ENCODE measurements around the gene CACNA1S.
A peak's percentile ranks its signal among the peaks of the same experiment; 100 is the strongest.

CACNA1S gene

GRCh38 chr1:201092738-201093137 lies 19.5 kb downstream of the CACNA1S start:
- no peak for DNase-seq

GRCh38 chr1:201091256-201091655 lies 21.0 kb downstream of the CACNA1S start:
- no peak for DNase-seq

GRCh38 chr1:201090541-201090940 lies 21.7 kb downstream of the CACNA1S start:
- no peak for DNase-seq

GRCh38 chr1:201089596-201089995 lies 22.6 kb downstream of the CACNA1S start:
- DNase-seq = no peak

GRCh38 chr1:201088901-201089525 lies 23.2 kb downstream of the CACNA1S start:
- DNase-seq = no peak

GRCh38 chr1:201088395-201088794 lies 23.8 kb downstream of the CACNA1S start:
- no peak for DNase-seq

- peak; percentile 9 for DNase-seq
Observed at GRCh38 chr1:201085902-201086735, 26.1 kb downstream of the CACNA1S start.

- DNase-seq = peak; percentile 11
Observed at GRCh38 chr1:201084295-201084694, 27.9 kb downstream of the CACNA1S start.

GRCh38 chr1:201083741-201084140 lies 28.5 kb downstream of the CACNA1S start:
- DNase-seq = no peak

GRCh38 chr1:201080135-201080534 lies 32.1 kb downstream of the CACNA1S start:
- DNase-seq = no peak

GRCh38 chr1:201077736-201078135 lies 34.5 kb downstream of the CACNA1S start:
- no peak for DNase-seq

- no peak for DNase-seq
Observed at GRCh38 chr1:201077116-201077515, 35.1 kb downstream of the CACNA1S start.

- no peak for DNase-seq
Observed at GRCh38 chr1:201076092-201076491, 36.1 kb downstream of the CACNA1S start.

- DNase-seq = no peak
Observed at GRCh38 chr1:201074018-201074417, 38.2 kb downstream of the CACNA1S start.

GRCh38 chr1:201072922-201073321 lies 39.3 kb downstream of the CACNA1S start:
- no peak for DNase-seq

GRCh38 chr1:201072149-201072548 lies 40.1 kb downstream of the CACNA1S start:
- no peak for DNase-seq

GRCh38 chr1:201069636-201070035 lies 42.6 kb downstream of the CACNA1S start:
- DNase-seq = no peak

- DNase-seq = no peak
Observed at GRCh38 chr1:201068976-201069375, 43.2 kb downstream of the CACNA1S start.

GRCh38 chr1:201066986-201067385 lies 45.2 kb downstream of the CACNA1S start:
- no peak for DNase-seq

GRCh38 chr1:201065686-201066085 lies 46.5 kb downstream of the CACNA1S start:
- no peak for DNase-seq

GRCh38 chr1:201064806-201065205 lies 47.4 kb downstream of the CACNA1S start:
- DNase-seq = no peak

GRCh38 chr1:201063145-201063544 lies 49.1 kb downstream of the CACNA1S start:
- no peak for DNase-seq

- DNase-seq = no peak
Observed at GRCh38 chr1:201062511-201063091, 49.6 kb downstream of the CACNA1S start.

GRCh38 chr1:201061886-201062285 lies 50.3 kb downstream of the CACNA1S start:
- no peak for DNase-seq

Measured in NCI-H2107 (cell line).